Stimulated activated CD8-positive, alpha-beta memory T cell treated with anti-CD3 and anti-CD28 coated beads, Interleukin-15, amount 100 ng/mL, for 1 hour (primary cell): ENCODE results near the gene DNAJC18.
A peak's percentile ranks its signal among the peaks of the same experiment; 100 is the strongest.
"Not testable (repeated sequence)": the region's sequence is repeated elsewhere in the genome, so short reads cannot be mapped to it uniquely, and the experiment has no call there.

ENCODE experiments used
- DNase-seq: peaks from one replicate; pipeline ENCODE4 v3.0.0-alpha.2; 2020; ENCODE audit warnings: low read depth

Gene DNAJC18

DNA sequence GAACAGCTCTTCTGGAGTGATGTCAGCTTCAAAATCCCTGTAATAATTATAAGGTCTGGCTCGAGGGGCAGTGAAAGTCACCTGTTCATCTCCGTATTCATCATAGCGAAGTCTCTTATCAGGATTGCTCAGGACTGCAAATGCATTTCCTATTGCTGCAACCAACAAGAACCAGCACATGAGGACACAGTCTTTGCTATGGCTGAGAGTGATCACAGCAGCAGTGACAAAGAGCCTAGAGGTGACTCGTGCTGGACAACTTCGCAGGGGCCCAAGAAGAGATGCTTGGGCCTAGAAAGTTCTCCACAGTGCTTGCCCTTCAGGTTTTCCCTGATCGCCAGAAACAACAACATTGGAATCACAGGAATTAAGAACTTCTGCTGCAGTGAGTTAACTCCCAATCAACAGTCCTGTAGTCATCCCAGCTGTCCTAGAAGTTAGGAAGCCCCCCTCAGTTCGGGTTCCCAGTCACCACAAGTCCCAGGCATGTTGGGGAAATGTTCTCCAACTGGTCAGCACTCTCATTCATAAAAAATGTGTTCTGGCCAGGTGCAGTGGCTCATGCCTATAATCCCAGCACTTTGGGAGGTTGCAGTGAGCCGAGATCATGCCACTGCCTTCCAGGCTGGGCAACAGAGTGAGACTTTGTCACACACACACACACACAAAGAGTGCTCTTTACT, 13.0 kb downstream of the DNAJC18 start:
- no peak for DNase-seq

DNA sequence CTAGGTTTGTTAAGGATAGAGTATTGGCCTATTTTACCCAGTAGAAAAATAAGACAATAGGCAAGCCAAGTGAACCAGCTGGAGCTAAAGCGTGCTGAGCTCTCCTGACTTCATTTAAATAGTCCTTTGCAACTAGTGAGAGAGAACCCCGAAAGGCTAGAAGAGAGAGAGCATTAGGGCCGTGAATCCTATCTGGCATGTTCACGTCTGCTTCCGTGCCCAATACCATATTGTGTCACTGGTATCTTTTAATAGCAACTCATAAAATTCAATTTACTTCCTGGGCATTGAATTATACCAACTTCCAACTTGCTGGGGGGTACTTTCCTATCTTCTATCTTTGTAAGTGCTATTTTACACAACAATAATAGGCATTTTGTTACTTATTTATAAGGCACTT, 13.8 kb downstream of the DNAJC18 start:
- no peak for DNase-seq

DNA sequence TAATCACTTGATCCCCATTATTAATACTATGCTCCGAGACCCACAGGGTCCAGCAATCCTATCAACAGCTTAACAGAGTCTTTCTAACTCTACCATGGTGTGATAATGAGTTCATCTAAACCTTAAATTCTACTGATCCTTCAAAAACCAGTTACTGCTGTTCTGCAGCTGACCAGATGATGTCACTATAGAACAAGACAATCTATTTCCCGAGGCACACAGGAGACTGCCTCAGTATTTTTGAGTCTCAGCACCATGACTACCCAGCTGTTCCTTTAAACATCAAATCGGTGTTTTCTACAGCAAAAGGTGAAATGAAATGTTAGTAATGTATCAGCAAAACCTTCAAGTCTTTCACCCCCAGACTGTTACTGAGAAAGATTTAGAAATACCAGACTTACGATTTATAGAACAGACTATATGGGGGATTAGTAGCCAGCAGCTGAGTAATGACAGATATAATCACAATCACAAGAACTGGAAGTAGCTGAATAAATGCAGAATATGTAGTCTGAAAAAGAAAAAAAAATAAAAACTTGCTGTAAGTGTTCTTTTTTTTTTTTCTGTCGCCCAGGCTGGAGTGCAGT, 16.9 kb downstream of the DNAJC18 start:
- DNase-seq, result no peak

DNA sequence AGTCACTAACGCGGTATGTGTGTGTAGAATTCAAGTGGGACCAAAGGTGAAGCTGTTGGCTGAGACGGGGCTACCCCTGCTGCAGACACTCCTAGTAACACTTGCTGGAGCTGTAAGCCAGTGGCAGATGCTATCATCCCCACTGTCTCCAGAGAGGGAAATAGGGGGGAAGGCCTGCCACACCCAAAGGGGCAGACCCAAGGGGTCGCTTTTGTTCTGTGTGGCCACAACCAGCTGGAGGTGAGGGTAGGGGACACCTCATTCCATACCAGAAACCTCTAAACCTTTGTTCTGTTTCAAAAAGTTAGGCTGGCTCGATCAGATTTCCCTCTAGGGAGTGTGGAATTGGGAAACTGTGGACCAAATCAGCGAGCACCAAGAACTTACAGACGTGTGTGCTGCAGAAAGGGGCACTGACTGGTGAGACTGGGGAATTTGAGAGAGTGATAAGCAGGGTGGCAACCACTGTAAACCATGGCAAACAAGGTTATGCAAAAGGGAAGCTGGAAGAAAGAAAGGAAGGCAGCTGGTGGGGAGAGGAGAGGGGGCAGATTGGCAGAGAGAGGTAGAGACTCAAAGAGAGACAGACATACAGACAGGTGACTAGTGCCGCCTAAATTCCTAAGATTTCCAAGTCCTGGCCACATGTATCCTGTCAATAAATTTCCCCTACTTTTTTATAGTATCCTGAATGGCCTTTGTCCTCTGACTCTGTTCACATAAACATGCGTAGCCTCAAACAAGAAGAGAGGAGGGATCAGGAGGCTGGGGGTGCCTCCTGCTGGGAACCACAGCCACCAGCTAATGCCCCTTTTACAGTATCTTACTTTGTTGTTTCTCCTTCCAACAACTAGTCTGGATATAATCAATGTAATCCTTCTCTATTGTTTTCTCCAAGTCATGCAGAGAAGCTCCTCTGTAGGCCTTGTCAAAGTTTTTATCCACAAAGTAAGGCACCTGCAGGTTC, 19.8 kb downstream of the DNAJC18 start:
- no peak for DNase-seq

DNA sequence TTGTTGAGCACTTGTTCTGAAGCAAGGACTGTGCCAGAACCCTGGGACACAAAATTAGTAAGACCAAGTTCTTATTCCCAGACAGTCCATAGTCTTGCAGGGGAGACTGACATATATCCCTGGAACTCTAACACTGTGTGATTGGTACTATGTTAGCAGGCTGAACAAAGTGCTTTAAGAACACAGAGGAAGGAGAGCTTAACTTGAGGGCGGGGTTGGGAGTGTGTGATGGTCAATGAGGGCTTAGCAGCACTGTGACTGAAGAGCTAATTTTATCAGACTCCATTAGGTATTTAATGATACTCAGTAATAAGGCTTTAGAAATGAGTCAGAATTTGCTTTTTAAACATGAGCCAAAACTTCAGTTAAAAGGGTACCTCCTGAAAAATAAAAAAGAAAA, 20.5 kb downstream of the DNAJC18 start:
- DNase-seq, result no peak

DNA sequence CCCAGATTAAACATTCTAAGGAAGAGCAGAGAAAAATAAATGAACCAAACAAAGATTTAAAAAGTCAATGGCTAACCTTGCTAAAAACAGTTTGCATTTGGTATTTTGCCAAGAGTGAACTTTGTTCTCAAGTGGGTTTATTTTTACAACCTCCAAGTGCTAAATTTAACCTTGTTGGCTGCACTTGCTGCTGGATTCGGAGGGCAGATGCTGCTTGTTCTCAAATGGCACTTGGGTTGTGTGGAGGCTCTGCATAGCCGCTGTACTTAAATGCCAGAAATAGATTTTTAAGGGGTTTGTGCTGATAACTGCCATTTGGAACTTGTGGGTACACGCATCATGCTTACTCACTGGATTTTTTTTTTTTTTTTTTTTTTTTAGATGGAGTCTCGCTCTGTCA, 22.1 kb downstream of the DNAJC18 start:
- DNase-seq, result no peak

DNA sequence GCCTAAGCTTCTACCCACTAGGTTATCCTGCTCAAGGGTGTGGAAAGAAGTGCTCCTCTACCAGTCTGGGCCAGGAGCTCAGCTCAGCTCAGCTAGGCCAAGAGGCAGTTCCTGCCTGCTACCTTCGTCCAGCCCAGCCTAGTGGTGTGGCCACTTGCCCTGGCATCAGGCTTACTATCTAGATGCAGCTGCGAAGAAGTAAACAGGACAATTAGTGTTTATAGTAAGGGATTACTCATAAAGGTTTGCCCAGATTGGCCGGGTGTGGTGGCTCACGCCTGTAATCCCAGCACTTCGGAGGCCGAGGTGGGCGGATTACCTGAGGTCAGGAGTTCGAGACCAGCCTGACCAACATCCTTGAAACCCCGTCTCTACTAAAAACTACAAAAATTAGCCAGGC, 22.7 kb downstream of the DNAJC18 start:
- DNase-seq, result no peak

DNA sequence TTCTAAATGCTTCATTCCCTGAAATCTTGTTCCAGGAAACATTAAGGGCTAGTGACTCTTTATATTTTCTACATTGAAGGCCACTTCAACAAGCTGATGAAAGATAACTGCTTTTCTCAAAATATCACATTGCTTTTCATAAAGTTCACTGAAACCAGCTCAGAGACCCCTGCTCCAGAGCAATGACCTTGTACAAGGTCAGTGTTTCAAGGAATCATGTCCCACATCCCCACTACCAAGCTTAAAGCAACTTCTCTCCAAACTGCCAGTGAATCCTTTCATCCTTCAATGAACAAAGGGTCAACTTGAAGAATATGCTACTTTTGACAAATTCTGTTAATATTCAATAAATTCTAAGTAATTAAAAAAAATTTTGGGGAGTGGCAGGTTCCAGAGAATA, 23.5 kb downstream of the DNAJC18 start:
- no peak for DNase-seq

DNA sequence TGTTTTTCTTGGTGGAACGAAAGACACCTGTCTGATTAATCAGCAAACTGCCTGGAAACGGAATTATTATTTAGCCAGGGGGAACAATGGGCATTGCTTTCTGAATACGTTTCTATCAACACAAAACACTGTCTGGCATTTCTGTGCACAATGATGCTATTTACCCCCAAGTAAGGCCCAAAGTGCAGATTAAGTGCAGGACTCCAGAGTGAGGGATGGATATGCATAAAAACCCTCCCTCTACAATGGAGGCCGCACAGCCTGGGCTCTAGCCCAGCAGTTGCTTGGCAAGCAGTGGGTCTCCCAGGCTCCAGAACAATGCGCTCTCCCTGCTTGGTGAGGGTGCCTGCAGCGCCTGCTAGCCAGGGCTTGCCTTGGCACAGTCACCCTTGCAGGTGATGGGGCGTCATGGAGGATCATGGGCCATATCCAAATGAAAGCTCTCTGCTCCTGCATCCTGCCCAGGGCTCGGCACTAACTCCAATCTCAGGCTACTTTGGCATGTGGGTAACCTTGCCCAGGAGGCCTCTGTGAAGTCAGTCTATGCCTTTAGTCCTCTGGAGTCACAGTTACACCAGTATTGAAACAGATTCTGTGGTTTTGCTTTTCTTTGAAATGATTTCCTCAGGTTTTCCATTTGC, 24.0 kb downstream of the DNAJC18 start:
- no peak for DNase-seq

DNA sequence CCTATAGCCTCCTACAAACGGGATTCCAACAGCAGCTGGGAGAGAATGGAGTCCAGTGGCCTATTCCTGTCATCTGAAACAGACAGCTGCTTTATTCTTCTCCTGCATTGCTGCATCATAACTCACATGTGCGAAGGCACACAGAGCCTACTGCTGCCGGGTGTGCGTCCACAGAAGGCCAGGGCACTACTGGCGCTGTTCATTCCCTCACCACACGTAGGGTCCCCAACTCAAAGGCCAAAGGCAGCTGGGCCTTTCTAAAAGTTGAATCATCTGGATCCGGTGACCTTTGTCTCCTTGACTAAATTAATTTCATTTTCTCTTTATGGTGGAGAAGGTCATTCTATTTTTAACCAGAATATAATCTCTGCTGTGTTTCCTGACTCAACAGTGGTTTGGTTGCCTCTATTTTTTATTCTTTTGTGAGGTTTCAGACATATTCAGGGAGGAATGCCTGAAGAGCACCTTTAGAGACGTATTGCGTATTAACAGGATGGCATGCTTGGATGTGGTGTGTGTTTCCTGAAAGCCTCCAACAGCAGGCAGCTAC, 24.7 kb downstream of the DNAJC18 start:
- no peak for DNase-seq

DNA sequence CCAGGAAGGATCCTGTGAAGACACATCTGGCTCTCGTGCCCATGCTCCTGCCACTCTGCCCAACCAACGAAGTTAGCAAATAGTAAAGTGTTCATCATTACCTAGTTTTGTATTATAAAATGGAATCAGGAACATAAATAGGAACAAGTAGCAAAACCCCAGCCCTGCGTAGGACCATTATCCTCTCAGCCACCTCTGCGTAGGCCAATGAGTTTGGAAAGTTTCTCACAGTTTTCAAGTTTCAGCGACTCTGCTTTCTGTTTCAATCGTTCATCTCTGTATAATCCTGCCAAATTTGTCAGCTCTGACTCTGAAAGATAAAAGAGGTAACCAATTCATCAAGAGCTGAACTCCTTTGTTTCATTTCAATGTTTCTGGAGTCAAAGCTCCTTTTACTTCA, 25.4 kb downstream of the DNAJC18 start:
- DNase-seq, result no peak

DNA sequence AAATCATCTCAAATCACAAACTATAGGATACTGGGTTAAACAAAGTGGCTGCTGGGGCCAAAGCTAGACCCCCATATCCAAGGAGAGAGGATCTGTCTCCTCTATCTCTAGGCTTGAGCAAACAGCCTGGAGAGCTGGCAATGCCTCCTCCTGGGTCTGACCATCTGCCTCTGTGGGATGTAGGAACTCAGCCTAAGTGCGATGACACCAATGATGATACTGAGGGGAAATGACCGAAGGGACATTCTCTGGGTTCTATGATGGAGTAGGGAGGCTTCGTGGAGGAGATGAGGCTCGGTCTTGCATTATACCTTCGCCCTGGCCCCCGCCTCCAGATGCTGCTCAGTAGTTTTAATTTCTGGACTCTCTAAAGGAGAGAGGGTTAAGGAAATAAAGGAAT, 26.2 kb downstream of the DNAJC18 start:
- DNase-seq, result no peak

DNA sequence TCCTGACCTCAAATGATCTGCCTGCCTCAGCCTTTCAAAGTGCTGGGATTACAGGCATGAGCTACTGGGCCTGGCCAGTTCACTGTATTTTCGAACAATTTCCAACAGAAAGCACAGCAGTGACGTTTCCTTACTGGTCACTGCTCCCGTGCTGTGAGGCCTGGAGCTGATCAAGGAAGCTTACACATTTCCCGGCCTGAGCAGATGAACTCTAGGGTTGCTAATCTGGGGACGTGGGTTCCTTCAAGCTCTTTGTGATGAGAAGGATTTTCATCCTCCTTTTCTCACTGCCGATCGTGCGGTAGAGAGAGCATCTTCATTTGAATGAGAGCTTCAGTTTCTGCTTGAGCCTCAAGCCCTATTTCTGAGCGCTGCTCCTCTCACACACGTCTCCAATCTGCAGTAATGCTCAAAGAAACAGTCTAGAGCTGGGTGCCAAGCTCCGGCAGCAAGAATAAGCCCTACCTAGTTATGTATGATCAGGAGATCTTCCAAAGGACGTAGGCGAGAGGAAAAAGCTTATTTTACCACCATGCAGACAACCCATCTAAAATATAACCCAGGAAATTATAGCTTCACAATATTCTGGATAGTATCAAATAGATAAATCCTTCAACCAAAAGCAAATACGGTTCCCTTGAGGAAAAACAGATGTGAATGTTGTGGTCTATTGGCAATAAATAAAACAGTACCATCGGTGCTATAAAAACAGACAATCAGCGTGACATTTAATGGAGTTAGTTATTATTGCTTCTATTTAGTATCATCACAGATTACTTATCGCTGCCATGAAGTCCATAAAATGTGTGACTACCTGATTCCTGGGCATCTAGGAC, 28.1 kb downstream of the DNAJC18 start:
- no peak for DNase-seq

DNA sequence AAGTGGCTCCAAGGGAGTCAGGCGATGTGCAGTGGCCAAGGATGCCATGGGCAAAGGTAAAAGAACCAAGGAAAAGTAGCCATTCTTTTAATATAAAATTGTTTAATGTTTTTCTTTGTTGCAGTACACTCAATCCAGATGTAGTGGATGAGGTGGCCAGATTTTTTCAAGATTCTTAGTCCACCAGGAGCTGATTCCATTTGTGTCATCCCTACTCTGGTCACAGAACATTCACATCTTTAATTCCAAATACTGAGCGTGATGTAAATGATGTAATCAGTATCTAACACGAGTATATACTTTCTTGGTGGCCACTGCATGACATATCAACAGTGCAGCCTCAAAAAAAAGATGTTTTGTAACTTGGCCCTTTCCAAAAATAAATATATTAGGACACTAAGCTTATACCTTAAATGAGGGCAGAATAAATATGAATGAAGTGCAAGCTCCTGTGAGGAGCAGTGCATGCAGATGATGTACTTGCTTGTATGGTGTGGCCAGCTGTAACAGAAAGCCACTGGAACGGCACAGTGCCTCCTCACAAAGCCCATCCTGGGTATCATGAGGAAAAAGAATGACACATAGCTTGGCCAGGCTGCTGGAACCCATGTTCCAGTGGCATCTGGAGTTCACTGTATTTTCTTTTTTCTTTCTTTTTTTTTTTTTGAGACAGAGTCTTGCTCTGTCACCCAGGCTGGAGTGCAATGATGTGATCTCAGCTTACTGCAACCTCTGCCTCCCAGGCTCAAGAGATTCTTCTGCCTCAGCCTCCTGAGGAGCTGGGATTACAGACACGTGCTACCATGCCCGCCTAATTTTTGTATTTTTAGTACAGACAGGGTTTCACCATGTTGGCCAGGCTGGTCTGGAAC, 29.0 kb downstream of the DNAJC18 start:
- no peak for DNase-seq

DNA sequence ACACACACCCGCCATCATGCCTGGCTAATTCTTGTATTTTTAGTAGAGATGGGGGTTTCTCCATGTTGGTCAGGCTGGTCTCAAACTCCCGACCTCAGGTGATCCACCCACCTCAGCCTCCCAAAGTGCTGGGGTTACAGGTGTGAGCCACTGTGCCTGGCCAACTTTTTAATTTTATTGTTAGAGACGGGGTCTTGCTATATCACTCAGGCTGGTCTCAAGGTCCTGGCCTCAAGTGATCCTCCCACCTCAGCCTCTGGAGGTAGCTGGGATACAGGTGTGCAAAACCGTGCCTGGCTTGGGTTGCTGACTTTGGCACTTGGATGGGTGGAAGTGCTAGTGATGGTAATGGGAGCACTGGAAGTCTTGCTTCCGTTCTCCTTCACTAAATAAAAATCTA, 30.2 kb downstream of the DNAJC18 start:
- DNase-seq, result not testable (repeated sequence)

DNA sequence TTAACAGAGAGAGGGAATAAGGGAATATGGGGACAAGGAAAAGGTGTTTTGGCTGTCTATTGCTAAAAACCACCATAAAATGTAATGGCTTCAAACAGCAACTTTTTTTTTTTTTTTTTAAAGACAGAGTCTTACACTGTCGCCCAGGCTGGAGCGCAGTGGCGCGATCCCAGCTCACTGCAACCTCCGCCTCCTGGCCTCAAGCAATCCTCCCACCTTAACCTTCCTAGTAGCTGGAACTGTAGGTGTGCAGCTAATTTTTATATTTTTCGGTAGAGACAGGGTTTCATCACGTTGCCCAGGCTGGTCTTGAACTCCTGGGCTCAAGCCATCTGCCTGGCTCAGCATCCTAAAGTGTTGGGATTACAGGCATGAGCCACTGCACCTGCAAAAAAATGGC, 31.1 kb downstream of the DNAJC18 start:
- DNase-seq, result no peak

DNA sequence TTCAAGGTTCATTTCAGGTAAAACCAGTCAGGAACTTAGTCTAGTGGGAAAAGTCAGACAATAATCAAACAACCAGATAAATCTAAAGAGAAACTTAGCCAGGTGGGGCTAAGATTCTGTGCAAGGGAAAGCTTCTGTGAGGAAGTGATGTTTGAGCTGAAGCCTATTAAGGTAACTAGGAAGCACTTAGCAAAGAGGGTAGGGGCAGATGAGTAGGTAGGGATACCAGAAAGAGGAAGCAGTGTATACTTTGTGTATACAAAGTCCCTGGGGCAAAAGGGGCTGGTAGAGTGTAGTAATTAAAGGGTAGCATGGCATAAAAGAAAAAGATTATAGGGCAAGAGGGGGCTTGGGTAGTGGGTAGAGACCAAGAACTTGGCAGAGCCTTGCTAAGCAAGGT, 31.8 kb downstream of the DNAJC18 start:
- no peak for DNase-seq

DNA sequence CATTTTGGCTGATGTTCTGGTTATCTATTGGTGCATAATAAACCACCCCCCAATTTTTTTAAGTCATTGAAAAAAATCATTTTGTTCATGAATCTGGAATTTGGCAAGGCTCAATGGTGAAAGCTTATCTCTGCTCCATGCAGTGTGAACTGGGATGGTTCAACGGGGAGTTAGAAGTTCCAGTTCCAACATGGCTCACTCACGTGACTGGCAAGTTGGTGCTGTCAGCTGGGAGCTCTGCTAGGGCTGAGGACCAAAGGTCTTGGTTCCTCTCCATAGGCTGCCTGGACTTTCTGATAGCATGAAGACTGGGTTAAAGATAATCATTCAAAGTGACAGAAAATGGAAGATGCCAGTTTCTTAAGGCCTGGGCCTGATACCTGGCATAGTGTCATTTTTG, 32.4 kb downstream of the DNAJC18 start:
- DNase-seq, result no peak

DNA sequence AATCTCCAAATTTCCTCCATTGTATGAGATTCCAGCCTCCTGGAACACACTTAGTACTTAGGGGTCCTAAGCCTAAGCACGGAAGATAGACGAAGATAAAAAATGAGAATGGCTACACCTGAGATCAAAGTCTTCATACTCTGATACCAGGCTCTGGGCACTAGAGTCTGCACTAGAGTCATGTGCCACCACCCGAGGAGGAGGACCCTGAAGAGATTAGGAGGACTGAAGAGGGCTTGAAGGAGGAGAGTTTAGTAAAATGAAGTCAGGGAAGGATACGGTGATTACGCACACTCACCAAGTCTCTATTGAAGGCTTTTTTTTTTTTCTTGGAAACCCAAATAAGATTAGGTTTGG, 34.9 kb downstream of the DNAJC18 start:
- no peak for DNase-seq

DNA sequence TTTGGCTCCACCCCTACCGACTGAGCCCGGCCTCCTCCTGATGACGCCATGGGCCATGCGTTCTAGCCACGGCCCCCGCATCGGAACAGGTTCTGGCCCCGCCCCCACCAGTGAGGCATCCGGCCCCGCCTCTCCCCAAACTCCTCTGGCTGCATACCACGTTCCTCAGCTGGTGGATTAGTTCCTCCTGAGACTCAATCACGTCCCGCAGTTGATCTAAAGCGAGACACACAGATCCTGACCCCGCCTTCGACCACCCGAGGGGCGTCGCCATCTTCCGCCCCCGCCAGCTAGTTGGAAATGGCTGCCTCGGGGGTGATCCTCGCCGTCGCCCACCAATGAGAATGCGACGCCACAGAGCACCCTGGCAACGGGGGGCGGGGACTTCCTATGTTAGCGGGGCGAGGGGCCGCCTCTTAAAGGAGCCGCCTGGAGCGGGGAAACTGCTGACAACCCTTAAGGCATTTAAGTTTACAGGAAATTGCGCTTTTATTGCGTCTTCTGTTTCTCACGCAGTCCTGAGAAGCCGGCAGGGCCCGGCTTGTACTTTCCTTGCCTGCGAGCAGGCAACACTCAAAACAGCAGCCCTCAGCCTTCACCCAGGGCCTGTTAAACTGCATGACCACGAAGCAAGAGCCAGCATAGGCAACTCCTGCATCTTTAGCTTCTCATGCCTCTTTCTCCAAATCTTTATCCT, 35.4 kb downstream of the DNAJC18 start, which contains the start of gene SPATA24:
SPATA24 (minus strand) TSS at position 303 of the 697 bp plus-strand sequence; CDS start at position 274, 29 bp downstream.
- peak; percentile 96 for DNase-seq
